OCI-LY7 (cell line): ENCODE data around the gene CDH15.

Source experiments
- EZH2phosphoT487 ChIP-seq: fragments of 200-600 bp; sonication (generic); IDR thresholded peaks from 2 replicates; pipeline ENCODE4 v1.6.1; 2018; ENCODE audit warnings: low read depth, borderline replicate concordance, mild to moderate bottlenecking, mixed run types, antibody characterized with exemption, low read length, moderate library complexity, mixed read lengths
- TF ChIP-seq, protein P1 (sequence below): fragments of 200-600 bp; sonication (generic); conservative IDR thresholded peaks from 2 replicates; pipeline ENCODE4 v1.5.1; 2014; ENCODE audit warnings: mild to moderate bottlenecking, antibody characterized with exemption, low read length, moderate library complexity, mixed read lengths

DNA sequence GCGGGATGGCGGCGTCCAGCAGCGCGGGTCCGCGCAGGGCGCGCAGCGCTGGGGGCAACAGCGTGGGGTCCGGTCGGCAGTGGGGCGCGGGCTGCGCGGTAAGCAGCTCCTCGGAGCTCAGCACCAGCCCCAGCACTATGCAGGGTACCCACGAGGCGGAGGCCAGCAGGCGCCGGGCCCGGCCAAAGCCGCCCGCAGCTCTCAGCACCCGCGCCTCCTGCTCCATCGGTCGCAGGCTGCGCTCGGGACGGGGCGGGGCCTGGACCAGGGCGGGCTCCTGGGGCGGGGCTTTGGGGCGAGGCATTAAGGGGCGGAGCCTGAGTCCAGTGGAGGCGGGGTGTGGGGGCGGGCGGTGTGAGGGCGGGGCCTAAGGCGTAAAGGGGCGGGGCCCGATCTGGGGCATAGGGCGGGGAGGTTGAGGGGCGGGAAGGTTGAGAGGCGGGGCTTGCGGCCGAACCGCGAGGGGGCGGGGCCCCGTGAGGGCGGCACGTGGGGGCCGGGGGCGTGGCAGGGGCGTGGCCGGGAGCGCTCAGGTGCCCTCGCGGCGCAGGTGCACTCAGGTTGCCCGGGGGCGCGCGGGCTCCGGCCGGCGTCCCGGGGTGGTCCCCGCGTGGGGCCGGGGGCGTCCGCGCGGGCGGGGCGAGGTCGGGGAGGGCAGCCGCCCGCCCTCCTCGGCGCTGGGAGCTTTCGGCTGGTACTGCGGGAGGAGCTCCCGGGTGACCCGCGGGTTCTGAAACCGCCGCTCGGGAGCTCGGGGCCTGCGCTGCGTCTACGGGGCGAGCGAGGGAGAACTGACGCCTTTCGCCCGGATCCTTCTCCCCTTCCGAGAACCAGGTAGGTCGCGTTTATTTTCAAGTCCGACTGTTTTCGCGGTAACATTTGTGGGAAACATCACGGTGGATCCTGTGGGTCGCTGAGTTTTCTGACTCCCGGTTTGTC, 30.2 kb downstream of the CDH15 start:
- TF ChIP-seq, protein P1, sequence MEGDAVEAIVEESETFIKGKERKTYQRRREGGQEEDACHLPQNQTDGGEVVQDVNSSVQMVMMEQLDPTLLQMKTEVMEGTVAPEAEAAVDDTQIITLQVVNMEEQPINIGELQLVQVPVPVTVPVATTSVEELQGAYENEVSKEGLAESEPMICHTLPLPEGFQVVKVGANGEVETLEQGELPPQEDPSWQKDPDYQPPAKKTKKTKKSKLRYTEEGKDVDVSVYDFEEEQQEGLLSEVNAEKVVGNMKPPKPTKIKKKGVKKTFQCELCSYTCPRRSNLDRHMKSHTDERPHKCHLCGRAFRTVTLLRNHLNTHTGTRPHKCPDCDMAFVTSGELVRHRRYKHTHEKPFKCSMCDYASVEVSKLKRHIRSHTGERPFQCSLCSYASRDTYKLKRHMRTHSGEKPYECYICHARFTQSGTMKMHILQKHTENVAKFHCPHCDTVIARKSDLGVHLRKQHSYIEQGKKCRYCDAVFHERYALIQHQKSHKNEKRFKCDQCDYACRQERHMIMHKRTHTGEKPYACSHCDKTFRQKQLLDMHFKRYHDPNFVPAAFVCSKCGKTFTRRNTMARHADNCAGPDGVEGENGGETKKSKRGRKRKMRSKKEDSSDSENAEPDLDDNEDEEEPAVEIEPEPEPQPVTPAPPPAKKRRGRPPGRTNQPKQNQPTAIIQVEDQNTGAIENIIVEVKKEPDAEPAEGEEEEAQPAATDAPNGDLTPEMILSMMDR: no peak
- no peak for TF ChIP-seq EZH2phosphoT487
